Glutamatergic neuron (in vitro differentiated cells): Measurements from ENCODE around the gene EIF2AK2. TPM values are rescaled to one million over a fixed set of nuclear protein-coding genes. Genes with fewer than 3 reads are reported as not detected.

Experiments used
- DNase-seq: peaks from one replicate; pipeline ENCODE4 v3.0.0; 2022
- H3K27ac Mint-ChIP-seq: one replicate; pipeline ENCODE4 v1.8.0; 2020; ENCODE audit warnings: mild to moderate bottlenecking, mixed read lengths, inconsistent platforms; ENCODE audit not compliant: unreplicated experiment
- H3K27me3 Mint-ChIP-seq: one replicate; pipeline ENCODE4 v1.8.0; 2020; ENCODE audit warnings: mild to moderate bottlenecking, moderate library complexity, mixed read lengths, inconsistent platforms; ENCODE audit not compliant: unreplicated experiment
- H3K36me3 Mint-ChIP-seq: one replicate; pipeline ENCODE4 v1.8.0; 2020; ENCODE audit warnings: mild to moderate bottlenecking, mixed read lengths, inconsistent platforms; ENCODE audit not compliant: unreplicated experiment
- H3K4me1 Mint-ChIP-seq: one replicate; pipeline ENCODE4 v1.8.0; 2020; ENCODE audit warnings: mild to moderate bottlenecking, low read depth, mixed read lengths, inconsistent platforms; ENCODE audit not compliant: unreplicated experiment
- H3K4me3 Mint-ChIP-seq: one replicate; pipeline ENCODE4 v1.8.0; 2020; ENCODE audit warnings: mild to moderate bottlenecking, mixed read lengths, inconsistent platforms; ENCODE audit not compliant: unreplicated experiment
- H3K9me3 Mint-ChIP-seq: one replicate; pipeline ENCODE4 v1.8.0; 2020; ENCODE audit warnings: mild to moderate bottlenecking, moderate library complexity, mixed read lengths, inconsistent platforms; ENCODE audit not compliant: unreplicated experiment
- total RNA-seq: library from RNA; stranded (reverse); fragmentation: NEBNext Ultra II Directional; extraction: Animal tissue kit (Norgen Biotek cat#: 25700); gene quantifications from one replicate; pipeline ENCODE4 v1.2.1, GENCODE V29; 2021; ENCODE audit not compliant: unreplicated experiment
- TF ChIP-seq, protein P1 (sequence below): fragments of 200-600 bp; sonication (generic); IDR thresholded peaks from one replicate; pipeline ENCODE4 v1.5.0; 2021; ENCODE audit not compliant: partially characterized antibody, unreplicated experiment

EIF2AK2 gene
- total RNA-seq, 1 donor from 2014 or later: 8.7 TPM

DNA sequence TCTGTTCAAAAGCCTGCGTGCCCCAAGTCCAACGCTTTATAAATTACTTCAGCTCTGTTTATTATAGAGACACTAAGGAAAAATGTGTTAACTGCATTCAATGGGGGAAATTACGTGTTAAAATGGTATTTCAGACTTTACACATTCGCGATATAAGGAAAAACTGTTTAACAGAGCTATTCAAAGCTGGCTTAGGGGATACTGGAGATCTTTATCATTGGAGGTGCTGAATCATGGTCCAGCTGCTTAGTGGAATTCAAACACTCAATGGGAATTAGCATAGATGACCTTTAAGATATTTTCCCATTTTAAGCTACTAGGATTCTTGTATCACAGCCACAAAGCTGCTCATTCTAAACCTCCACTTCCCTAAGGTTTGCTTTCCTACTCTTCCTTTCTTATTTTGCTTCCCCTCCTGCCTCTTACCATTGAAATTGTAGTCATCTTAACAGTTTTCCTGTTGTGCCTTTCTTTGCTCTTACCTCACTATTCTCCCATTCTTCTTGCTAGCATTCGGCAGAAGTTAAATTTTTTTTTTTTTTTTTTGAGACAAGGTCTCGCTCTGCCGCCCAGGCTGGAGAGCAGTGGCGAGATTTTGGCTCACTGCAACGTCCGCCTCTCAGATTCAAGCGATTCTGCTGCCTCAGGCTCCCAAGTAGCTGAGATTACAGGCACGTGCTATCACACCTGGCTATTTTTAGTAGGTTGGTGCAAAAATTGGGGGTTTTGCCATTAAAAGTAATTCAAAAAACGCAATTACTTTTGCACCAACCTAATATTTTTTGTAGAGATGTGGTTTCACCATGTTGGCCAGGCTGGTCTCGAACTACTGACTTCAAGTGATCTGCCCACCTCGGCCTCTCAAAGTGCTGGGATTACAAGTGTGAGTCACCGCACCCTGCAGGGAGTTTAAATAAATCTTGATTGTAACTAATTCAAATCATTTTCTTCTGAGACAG is 25.2 kb upstream of the EIF2AK2 start:
- H3K36me3 Mint-ChIP-seq: no peaks in the 10 kb centered on the region
- H3K4me1 Mint-ChIP-seq: no peaks in the 10 kb centered on the region
- TF ChIP-seq, protein P1, sequence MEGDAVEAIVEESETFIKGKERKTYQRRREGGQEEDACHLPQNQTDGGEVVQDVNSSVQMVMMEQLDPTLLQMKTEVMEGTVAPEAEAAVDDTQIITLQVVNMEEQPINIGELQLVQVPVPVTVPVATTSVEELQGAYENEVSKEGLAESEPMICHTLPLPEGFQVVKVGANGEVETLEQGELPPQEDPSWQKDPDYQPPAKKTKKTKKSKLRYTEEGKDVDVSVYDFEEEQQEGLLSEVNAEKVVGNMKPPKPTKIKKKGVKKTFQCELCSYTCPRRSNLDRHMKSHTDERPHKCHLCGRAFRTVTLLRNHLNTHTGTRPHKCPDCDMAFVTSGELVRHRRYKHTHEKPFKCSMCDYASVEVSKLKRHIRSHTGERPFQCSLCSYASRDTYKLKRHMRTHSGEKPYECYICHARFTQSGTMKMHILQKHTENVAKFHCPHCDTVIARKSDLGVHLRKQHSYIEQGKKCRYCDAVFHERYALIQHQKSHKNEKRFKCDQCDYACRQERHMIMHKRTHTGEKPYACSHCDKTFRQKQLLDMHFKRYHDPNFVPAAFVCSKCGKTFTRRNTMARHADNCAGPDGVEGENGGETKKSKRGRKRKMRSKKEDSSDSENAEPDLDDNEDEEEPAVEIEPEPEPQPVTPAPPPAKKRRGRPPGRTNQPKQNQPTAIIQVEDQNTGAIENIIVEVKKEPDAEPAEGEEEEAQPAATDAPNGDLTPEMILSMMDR: no peak
- no peak overlapping the region for H3K4me3 Mint-ChIP-seq
- no peaks in the 10 kb centered on the region for H3K27me3 Mint-ChIP-seq
- no peaks in the 10 kb centered on the region for H3K9me3 Mint-ChIP-seq
- no peak overlapping the region for H3K27ac Mint-ChIP-seq
- no peak for DNase-seq

DNA sequence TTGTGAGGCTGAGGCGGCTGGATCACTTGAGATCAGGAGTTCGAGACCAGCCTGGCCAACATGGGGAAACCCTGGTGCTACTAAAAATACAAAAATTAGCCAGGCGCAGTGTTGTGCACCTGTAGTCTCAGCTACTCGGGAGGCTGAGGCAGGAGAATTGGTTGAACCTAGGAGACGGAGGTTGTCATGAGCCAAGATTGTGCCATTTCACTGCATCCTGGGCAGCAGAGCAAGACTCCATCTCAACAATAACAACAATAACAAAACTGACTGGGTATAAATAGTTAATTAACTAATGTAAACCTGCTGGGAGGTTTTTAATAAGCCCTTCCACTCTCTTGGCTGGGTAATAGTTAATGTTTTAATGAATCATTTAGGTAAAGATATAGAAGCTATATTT is 23.9 kb upstream of the EIF2AK2 start:
- no peaks in the 10 kb centered on the region for H3K9me3 Mint-ChIP-seq
- H3K36me3 Mint-ChIP-seq: no peaks in the 10 kb centered on the region
- no peaks in the 10 kb centered on the region for H3K27me3 Mint-ChIP-seq
- H3K4me1 Mint-ChIP-seq: no peaks in the 10 kb centered on the region
- DNase-seq: no peak
- no peak overlapping the region for H3K27ac Mint-ChIP-seq
- TF ChIP-seq, protein P1: no peak
- no peak overlapping the region for H3K4me3 Mint-ChIP-seq

DNA sequence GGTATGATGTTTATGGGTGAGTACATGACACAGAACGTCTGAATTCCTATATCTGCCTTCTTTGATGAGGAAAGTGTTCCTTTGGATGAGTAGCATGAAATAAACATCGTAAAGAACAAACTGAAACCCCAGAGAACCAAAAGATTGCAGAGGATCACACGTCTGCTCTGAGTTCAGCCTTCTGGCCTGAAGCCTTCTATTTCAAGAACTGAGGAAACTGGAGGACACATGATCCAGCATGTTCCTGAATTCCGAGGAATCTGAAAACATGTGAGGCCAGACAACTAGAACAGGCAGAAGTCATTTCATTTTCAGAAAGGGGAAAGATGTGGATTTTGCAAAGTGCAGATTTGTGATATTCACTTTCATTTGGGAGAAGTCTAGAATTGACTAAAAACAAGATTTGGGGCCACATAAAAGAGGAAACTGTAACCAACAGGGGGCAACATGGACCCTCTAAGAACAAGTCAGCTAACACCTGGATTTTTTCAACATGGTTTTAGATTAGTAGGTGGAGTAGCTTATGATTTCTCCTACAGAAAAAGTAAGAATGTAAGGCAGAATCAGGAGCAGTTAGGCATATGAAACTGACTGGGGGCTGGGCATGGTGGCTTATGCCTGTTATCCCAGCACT is 23.3 kb upstream of the EIF2AK2 start:
- Mint-ChIP-seq H3K4me1 (no peaks in the 10 kb centered on the region), H3K9me3 (no peaks in the 10 kb centered on the region)

DNA sequence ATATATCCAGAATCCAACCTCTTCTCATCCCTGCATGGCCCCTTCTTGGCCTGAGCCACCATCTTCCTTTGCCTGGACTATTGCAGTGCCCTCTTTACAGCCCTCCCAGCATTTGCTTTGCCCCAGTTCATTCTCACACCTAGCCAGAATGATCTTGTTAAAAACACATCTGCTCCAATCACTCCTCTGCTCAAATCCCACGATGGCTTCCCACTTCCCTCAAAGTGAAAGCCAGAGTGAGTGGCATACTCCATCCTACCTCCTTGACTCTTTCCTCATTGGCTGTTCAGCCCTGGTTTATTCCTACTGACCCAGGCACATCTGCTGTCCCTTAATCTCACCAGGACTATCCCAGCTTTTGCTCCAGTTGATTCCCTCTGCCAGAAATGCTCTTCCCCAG is 17.0 kb upstream of the EIF2AK2 start:
- TF ChIP-seq, protein P1: no peak
- Mint-ChIP-seq H3K4me1 (no peaks in the 10 kb centered on the region), H3K27ac (no peak overlapping the region), H3K9me3 (no peaks in the 10 kb centered on the region), H3K27me3 (no peaks in the 10 kb centered on the region), H3K36me3 (no peaks in the 10 kb centered on the region), H3K4me3 (no peak overlapping the region)
- DNase-seq: no peak

More for the DNA sequence above, 23.3 kb upstream of the EIF2AK2 start:
- H3K27me3 Mint-ChIP-seq: no peaks in the 10 kb centered on the region
- no peak overlapping the region for H3K4me3 Mint-ChIP-seq
- TF ChIP-seq, protein P1: no peak
- DNase-seq: no peak
- H3K27ac Mint-ChIP-seq: no peak overlapping the region
- H3K36me3 Mint-ChIP-seq: no peaks in the 10 kb centered on the region

DNA sequence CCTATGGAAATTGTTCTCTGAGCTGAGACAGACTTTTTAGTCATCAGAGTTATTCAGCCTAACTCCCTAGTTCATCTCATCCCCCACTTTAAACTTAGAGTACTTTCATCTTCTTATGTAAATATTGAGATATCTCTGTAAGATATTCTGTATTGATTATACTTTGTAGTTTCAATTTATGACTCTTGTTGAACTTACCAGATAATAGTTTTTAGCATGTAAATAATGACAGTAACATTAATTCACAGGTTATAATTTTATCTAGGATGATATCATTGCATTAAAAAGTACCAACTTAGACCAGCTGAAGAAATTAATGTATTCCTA is 14.8 kb upstream of the EIF2AK2 start:
- no peaks in the 10 kb centered on the region for H3K4me1 Mint-ChIP-seq

More for the DNA sequence above, 14.8 kb upstream of the EIF2AK2 start:
- Mint-ChIP-seq H3K4me3 (no peak overlapping the region), H3K27me3 (no peaks in the 10 kb centered on the region), H3K27ac (no peak overlapping the region), H3K36me3 (no peaks in the 10 kb centered on the region), H3K9me3 (no peaks in the 10 kb centered on the region)
- no peak for DNase-seq
- TF ChIP-seq, protein P1: no peak
